H9 (cell line): Measurements from ENCODE around the gene KCTD2. TPM values are rescaled to one million over a fixed set of nuclear protein-coding genes. Genes with fewer than 3 reads are reported as not detected.

Source experiments
- DNase-seq: peaks from one replicate; pipeline ENCODE4 v3.0.0-alpha.2; 2017
- H2AFZ ChIP-seq: one replicate; pipeline ENCODE4 v1.6.1; 2013; ENCODE audit warnings: mild to moderate bottlenecking, low read length, control low read depth, moderate library complexity
- H2AK5ac ChIP-seq: 2 replicates; pipeline ENCODE4 v1.6.1; 2013; ENCODE audit warnings: low read length, control low read depth, mixed read lengths; ENCODE audit not compliant: insufficient read length
- H2BK120ac ChIP-seq: one replicate; pipeline ENCODE4 v1.6.1; 2013; ENCODE audit warnings: low read depth, mild to moderate bottlenecking, low read length, control low read depth, inconsistent platforms; ENCODE audit not compliant: poor library complexity, severe bottlenecking
- H2BK12ac ChIP-seq: 2 replicates; pipeline ENCODE4 v1.6.1; 2013; ENCODE audit warnings: low read length, control low read depth, mixed read lengths, low read depth; ENCODE audit not compliant: insufficient read length
- H2BK15ac ChIP-seq: 2 replicates; pipeline ENCODE4 v1.6.1; 2013; ENCODE audit warnings: low read depth, low read length, control low read depth
- H2BK20ac ChIP-seq: one replicate; pipeline ENCODE4 v1.6.1; 2013; ENCODE audit warnings: low read depth, mild to moderate bottlenecking, low read length, control low read depth, inconsistent platforms; ENCODE audit not compliant: poor library complexity, severe bottlenecking
- H2BK5ac ChIP-seq: 2 replicates; pipeline ENCODE4 v1.6.1; 2013; ENCODE audit warnings: low read length, control low read depth, mixed read lengths; ENCODE audit not compliant: insufficient read length
- H3K14ac ChIP-seq: 2 replicates; pipeline ENCODE4 v1.6.1; 2013; ENCODE audit warnings: low read length, control low read depth; ENCODE audit not compliant: insufficient read depth
- H3K18ac ChIP-seq: 2 replicates; pipeline ENCODE4 v1.6.1; 2013; ENCODE audit warnings: low read depth, mild to moderate bottlenecking, mixed read lengths, low read length, control low read depth; ENCODE audit not compliant: insufficient read length
- H3K23ac ChIP-seq: 2 replicates; pipeline ENCODE4 v1.6.1; 2013; ENCODE audit warnings: low read length, control low read depth, mixed read lengths, low read depth; ENCODE audit not compliant: insufficient read length
- H3K23me2 ChIP-seq: 2 replicates; pipeline ENCODE4 v1.6.1; 2013; ENCODE audit warnings: low read depth, mild to moderate bottlenecking, mixed read lengths, low read length, control low read depth; ENCODE audit not compliant: insufficient read length, poor library complexity, severe bottlenecking
- H3K27ac ChIP-seq: 2 replicates; pipeline ENCODE4 v1.5.1; 2013; ENCODE audit warnings: low read length, control low read depth, mixed read lengths, low read depth; ENCODE audit not compliant: insufficient read length
- H3K27me3 ChIP-seq: 2 replicates; pipeline ENCODE4 v1.6.1; 2013; ENCODE audit warnings: low read length, control low read depth, inconsistent platforms; ENCODE audit not compliant: insufficient read depth
- H3K4ac ChIP-seq: 2 replicates; pipeline ENCODE4 v1.6.1; 2013; ENCODE audit warnings: low read depth, mild to moderate bottlenecking, control low read depth, inconsistent platforms, low read length, moderate library complexity
- H3K4me1 ChIP-seq: 2 replicates; pipeline ENCODE4 v1.6.1; 2013; ENCODE audit warnings: low read length, control low read depth, inconsistent platforms; ENCODE audit not compliant: insufficient read depth
- H3K4me2 ChIP-seq: 2 replicates; pipeline ENCODE4 v1.6.1; 2013; ENCODE audit warnings: low read length, control low read depth, mixed read lengths; ENCODE audit not compliant: insufficient read length, insufficient read depth
- H3K56ac ChIP-seq: 2 replicates; pipeline ENCODE4 v1.6.1; 2013; ENCODE audit warnings: low read depth, mild to moderate bottlenecking, mixed read lengths, low read length, control low read depth; ENCODE audit not compliant: insufficient read length
- H3K79me1 ChIP-seq: 2 replicates; pipeline ENCODE4 v1.6.1; 2013; ENCODE audit warnings: low read depth, mild to moderate bottlenecking, moderate library complexity, low read length, control low read depth, inconsistent platforms; ENCODE audit not compliant: insufficient read depth, poor library complexity, severe bottlenecking
- H3K79me2 ChIP-seq: 2 replicates; pipeline ENCODE4 v1.6.1; 2013; ENCODE audit warnings: low read length, control low read depth, inconsistent platforms; ENCODE audit not compliant: insufficient read depth
- H3K9ac ChIP-seq: 2 replicates; pipeline ENCODE4 v1.6.1; 2013; ENCODE audit warnings: low read length, control low read depth, mixed read lengths; ENCODE audit not compliant: insufficient read length; ENCODE audit errors: extremely low read depth
- H3K9me3 ChIP-seq: one replicate; pipeline ENCODE4 v1.6.1; 2013; ENCODE audit warnings: low read depth, low read length, inconsistent platforms; ENCODE audit not compliant: control insufficient read depth
- H3T11ph ChIP-seq: one replicate; pipeline ENCODE4 v1.6.1; 2013; ENCODE audit warnings: mild to moderate bottlenecking, low read length, control low read depth, inconsistent platforms
- H4K20me1 ChIP-seq: one replicate; pipeline ENCODE4 v1.6.1; 2013; ENCODE audit not compliant: control insufficient read depth, insufficient read length, insufficient read depth
- H4K5ac ChIP-seq: 2 replicates; pipeline ENCODE4 v1.6.1; 2013; ENCODE audit warnings: low read depth, mild to moderate bottlenecking, mixed read lengths, low read length, control low read depth; ENCODE audit not compliant: insufficient read length
- H4K8ac ChIP-seq: replicated peaks from 2 replicates; pipeline ENCODE4 v1.6.1; 2013; ENCODE audit warnings: low read length, control low read depth, mixed read lengths, low read depth; ENCODE audit not compliant: insufficient read length
- H4K91ac ChIP-seq: 2 replicates; pipeline ENCODE4 v1.6.1; 2013; ENCODE audit warnings: low read depth, mild to moderate bottlenecking, moderate library complexity, mixed read lengths, low read length, control low read depth; ENCODE audit not compliant: insufficient read length
- H3K27ac Mint-ChIP-seq, 3 experiments: 2 replicates in 2 of 3; 3 replicates in 1 of 3; pipeline ENCODE4 v1.8.0; 2020 to 2021; ENCODE audit warnings: mixed read lengths in 3 of 3, mild to moderate bottlenecking in 1 of 3, moderate library complexity in 1 of 3
- H3K27me3 Mint-ChIP-seq: 2 replicates; pipeline ENCODE4 v1.8.0; 2021; ENCODE audit warnings: low read depth, mild to moderate bottlenecking, moderate library complexity, mixed read lengths
- H3K36me3 Mint-ChIP-seq, 3 experiments: 2 replicates in 2 of 3; 3 replicates in 1 of 3; pipeline ENCODE4 v1.8.0; 2020 to 2021; ENCODE audit warnings: low read depth in 3 of 3, mixed read lengths in 3 of 3; ENCODE audit not compliant: insufficient read depth in 1 of 3
- H3K4me1 Mint-ChIP-seq, 2 experiments: 2 replicates each; pipeline ENCODE4 v1.8.0; 2020; ENCODE audit warnings: mixed read lengths in 2 of 2
- H3K4me3 Mint-ChIP-seq, 2 experiments: 2 replicates in 1 of 2; 3 replicates in 1 of 2; pipeline ENCODE4 v1.8.0; 2020 to 2021; ENCODE audit warnings: mild to moderate bottlenecking in 2 of 2, mixed read lengths in 2 of 2, moderate library complexity in 1 of 2
- H3K9me3 Mint-ChIP-seq, 2 experiments: 2 replicates in 1 of 2; 3 replicates in 1 of 2; pipeline ENCODE4 v1.8.0; 2020; ENCODE audit warnings: mild to moderate bottlenecking in 2 of 2, mixed read lengths in 2 of 2, moderate library complexity in 1 of 2
- CTCF ChIP-seq: fragments of 200-600 bp; sonication (generic); conservative IDR thresholded peaks from 3 replicates; pipeline ENCODE4 v1.8.0; 2021; ENCODE audit warnings: antibody characterized with exemption, mild to moderate bottlenecking
- WGBS: extraction: QIAGEN DNeasy Blood & Tissue Kit; methylation state at CpG from one replicate; pipeline ENCODE4 v1.1.7; 2013; ENCODE audit warnings: missing lambda C conversion rate, low lambda C conversion rate, mixed read lengths; ENCODE audit not compliant: insufficient read length; ENCODE audit errors: extremely low coverage; 5-methylcytosine and 5-hydroxymethylcytosine counted together
- total RNA-seq: library from RNA; stranded (reverse); gene quantifications from 2 replicates; pipeline ENCODE4 v1.2.1, GENCODE V29; 2021

KCTD2 gene
- total RNA-seq, 1 experiment from 2014 or later, result 40.1 TPM

- no peak overlapping the region for H4K8ac ChIP-seq
- no peak overlapping the region for H3K14ac ChIP-seq
- no peaks in the 10 kb centered on the region for H3K9me3 ChIP-seq
- no peak overlapping the region for H3K4ac ChIP-seq
- H3K4me1 ChIP-seq, result peaks cover 5% of the 10 kb centered on the region; the same call in 1 of the 2 replicates
- no peak overlapping the region for H2BK120ac ChIP-seq
- Mint-ChIP-seq H3K27ac (peak overlapping the region in 2 of 3 experiments; percentile 0 to 53; a peak in 3 of 7 replicates), H3K36me3 (peaks cover 2 to 9% (median 5%) of the 10 kb centered on the region in 3 experiments), H3K4me1 (peaks cover 41 to 47% of the 10 kb centered on the region in 2 experiments), H3K4me3 (peak overlapping the region in 1 of 2 experiments; percentile 34; a peak in 2 of 5 replicates), H3K27me3 (no peaks in the 10 kb centered on the region), H3K9me3 (no peaks in the 10 kb centered on the region)
- H4K5ac ChIP-seq, result no peak overlapping the region
- no peaks in the 10 kb centered on the region for H4K20me1 ChIP-seq
- H3K79me2 ChIP-seq, result no peaks in the 10 kb centered on the region; the same call in 1 of the 2 replicates
- TF ChIP-seq CTCF, result no peak
- peaks cover 7% of the 10 kb centered on the region for H3K23me2 ChIP-seq
- H3T11ph ChIP-seq, result no peak overlapping the region
- no peak overlapping the region for H3K18ac ChIP-seq
- no peaks in the 10 kb centered on the region for H3K79me1 ChIP-seq
- no peak overlapping the region for H3K4me2 ChIP-seq
- H2AK5ac ChIP-seq, result no peak overlapping the region
- H4K91ac ChIP-seq, result no peak overlapping the region
- no peak overlapping the region for H2BK5ac ChIP-seq
- H3K9ac ChIP-seq, result no peak overlapping the region
- H2AFZ ChIP-seq, result no peak overlapping the region
- no peak overlapping the region for H3K23ac ChIP-seq
- no peak overlapping the region for H2BK12ac ChIP-seq
- H3K56ac ChIP-seq, result no peak overlapping the region
- no peaks in the 10 kb centered on the region for H3K27me3 ChIP-seq
- H2BK20ac ChIP-seq, result no peak overlapping the region
- no peak for DNase-seq
- WGBS, result no CpG with 5 or more reads among the region's 10 CpGs
- no peak overlapping the region for H2BK15ac ChIP-seq
- no peak overlapping the region for H3K27ac ChIP-seq
Observed at GRCh38 chr17:75091855-75092327, 44.9 kb downstream of the KCTD2 start.
